ENCODE measurements around the gene TMEM151B.

Gene TMEM151B

GRCh38 chr6:44233567-44234100 lies 36.6 kb upstream of the TMEM151B start:
- no peak for DNase-seq

- DNase-seq, result no peak
Observed at GRCh38 chr6:44234101-44235025, 35.9 kb upstream of the TMEM151B start.

- no peak for DNase-seq
Observed at GRCh38 chr6:44235269-44235668, 35.0 kb upstream of the TMEM151B start.

- no peak for DNase-seq
Observed at GRCh38 chr6:44235891-44236516, 34.2 kb upstream of the TMEM151B start.

- DNase-seq, result peak; percentile 81
Observed at GRCh38 chr6:44237021-44237812, 33.0 kb upstream of the TMEM151B start.

- DNase-seq, result peak; percentile 84
Observed at GRCh38 chr6:44237813-44238433, 32.3 kb upstream of the TMEM151B start.

GRCh38 chr6:44238687-44239350 lies 31.4 kb upstream of the TMEM151B start:
- no peak for DNase-seq

GRCh38 chr6:44243345-44243744 lies 26.9 kb upstream of the TMEM151B start:
- DNase-seq, result no peak

GRCh38 chr6:44245391-44245911 lies 24.8 kb upstream of the TMEM151B start:
- no peak for DNase-seq

- DNase-seq, result peak; percentile 85
Observed at GRCh38 chr6:44245912-44246662, 24.2 kb upstream of the TMEM151B start.

- peak; percentile 98 for DNase-seq
Observed at GRCh38 chr6:44246663-44247337, 23.4 kb upstream of the TMEM151B start, which contains the start of gene HSP90AB1. HSP90AB1 (plus strand) TSS chr6:44247101; CDS start chr6:44248630, 1,529 bp downstream.

- peak; percentile 90 for DNase-seq
Observed at GRCh38 chr6:44247338-44248302, 22.6 kb upstream of the TMEM151B start.

GRCh38 chr6:44248579-44248978 lies 21.7 kb upstream of the TMEM151B start:
- no peak for DNase-seq

- DNase-seq, result no peak
Observed at GRCh38 chr6:44249082-44249748, 21.0 kb upstream of the TMEM151B start.

GRCh38 chr6:44250067-44250717 lies 20.1 kb upstream of the TMEM151B start:
- no peak for DNase-seq

GRCh38 chr6:44250718-44251123 lies 19.5 kb upstream of the TMEM151B start:
- no peak for DNase-seq

GRCh38 chr6:44251576-44252524 lies 18.4 kb upstream of the TMEM151B start:
- no peak for DNase-seq
